ENCODE data around the gene TIAM1.

DNA sequence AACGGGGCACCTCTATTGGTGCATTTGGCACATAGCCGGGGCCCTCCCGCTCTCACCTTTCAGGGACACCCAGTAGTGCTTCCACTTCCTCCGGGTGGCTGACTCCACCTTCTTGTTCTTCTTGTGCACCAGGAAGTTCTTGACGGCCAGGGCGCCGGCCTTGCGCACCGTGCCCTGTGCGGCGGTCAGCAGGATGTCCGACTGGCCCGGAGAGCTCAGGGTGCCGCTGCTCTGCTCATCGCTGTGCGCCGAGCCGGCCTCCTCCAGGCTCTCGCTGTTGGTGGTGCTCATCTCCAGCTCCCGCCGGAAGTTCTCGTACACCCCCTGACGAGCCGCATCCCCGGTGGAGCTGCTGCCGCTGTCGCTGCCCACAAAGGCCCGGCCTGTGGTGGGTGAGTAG is 92.4 kb downstream of the TIAM1 start:
- no peak for TF ChIP-seq POLR2A (IDR thresholded peaks at IDR 0.05)
- TF ChIP-seq, protein P1, sequence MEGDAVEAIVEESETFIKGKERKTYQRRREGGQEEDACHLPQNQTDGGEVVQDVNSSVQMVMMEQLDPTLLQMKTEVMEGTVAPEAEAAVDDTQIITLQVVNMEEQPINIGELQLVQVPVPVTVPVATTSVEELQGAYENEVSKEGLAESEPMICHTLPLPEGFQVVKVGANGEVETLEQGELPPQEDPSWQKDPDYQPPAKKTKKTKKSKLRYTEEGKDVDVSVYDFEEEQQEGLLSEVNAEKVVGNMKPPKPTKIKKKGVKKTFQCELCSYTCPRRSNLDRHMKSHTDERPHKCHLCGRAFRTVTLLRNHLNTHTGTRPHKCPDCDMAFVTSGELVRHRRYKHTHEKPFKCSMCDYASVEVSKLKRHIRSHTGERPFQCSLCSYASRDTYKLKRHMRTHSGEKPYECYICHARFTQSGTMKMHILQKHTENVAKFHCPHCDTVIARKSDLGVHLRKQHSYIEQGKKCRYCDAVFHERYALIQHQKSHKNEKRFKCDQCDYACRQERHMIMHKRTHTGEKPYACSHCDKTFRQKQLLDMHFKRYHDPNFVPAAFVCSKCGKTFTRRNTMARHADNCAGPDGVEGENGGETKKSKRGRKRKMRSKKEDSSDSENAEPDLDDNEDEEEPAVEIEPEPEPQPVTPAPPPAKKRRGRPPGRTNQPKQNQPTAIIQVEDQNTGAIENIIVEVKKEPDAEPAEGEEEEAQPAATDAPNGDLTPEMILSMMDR (IDR thresholded peaks at IDR 0.05) = no peak

All from adrenal gland (tissue), 5 donors.